Activated CD8-positive, alpha-beta memory T cell treated with anti-CD3 and anti-CD28 coated beads for 24 hours (primary cell): Measurements from ENCODE around the gene HECW1.

Experiments used
- DNase-seq: peaks from one replicate; pipeline ENCODE4 v3.0.0-alpha.2; 2020

The HECW1 gene

DNA sequence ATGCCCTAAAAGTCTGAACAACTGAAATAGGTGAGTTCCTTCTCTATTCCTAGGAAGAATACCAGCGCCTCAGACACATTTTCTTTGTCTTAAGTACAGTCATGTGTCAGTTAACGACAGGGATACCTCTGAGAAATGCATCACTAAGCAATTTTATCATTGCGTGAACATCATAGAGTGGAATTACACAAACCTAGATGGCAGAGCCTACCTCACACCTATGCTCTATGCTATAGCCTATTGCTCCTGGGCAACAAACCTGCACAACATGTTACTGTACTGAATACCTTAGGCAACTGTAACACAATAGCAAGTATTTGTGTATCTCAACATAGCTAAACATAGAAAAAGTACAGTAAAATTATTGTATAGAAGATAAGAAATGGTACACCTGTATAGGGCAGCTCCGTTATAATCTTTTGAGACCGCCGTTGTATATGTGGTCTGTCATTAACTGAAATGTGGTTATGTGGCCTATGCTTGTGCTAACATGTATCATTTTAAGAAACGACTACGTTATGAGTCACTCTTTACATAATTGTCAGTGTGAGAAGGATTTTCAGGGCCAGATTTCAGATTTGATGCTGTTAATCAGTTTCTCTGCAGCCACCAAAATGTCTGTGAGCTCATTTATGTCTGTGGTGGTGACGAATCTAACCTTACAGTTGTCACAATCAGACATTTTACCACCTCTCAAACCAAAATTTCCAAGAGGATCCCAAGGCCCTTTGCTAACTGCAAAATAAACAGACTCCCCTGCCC lies 404.3 kb downstream of the HECW1 start:
- no peak for DNase-seq

DNA sequence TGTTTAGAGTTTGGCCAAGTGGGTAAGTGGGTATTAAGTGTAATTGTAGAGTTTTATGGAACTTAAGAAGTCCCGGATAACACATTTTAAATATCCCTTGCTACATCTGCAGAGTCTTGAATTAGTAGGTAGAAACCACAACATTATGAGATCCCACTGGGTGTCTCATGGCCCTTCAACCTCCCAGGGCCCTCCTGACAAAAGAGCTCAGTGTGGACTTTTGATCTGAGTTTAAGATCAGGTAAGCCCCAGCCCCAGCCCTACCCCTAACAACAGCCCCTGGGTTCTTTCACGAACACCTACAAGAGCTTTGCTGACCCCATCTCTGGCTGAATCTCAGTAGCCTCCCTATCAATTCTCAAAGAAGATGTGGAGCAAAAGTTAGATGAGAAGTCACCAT lies 405.0 kb downstream of the HECW1 start:
- no peak for DNase-seq

DNA sequence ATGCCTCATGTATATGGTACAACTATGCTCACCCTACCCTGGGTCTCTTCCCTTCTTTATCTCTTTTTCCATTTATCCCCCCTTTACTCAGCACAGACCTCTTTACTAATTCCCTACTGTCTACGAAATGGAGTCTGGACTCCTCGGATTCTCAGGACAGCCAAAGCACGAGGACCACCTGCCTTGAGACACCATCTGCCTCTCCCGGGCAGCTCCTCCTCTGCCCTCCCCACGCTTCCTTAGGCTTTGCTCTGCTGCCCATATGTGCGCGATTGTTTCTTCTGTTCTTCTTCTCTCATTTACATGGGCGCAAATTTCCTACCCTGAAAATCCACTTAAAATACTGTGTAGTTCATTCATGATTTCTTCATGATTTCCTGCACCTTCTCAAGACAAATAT lies 407.8 kb downstream of the HECW1 start:
- no peak for DNase-seq

DNA sequence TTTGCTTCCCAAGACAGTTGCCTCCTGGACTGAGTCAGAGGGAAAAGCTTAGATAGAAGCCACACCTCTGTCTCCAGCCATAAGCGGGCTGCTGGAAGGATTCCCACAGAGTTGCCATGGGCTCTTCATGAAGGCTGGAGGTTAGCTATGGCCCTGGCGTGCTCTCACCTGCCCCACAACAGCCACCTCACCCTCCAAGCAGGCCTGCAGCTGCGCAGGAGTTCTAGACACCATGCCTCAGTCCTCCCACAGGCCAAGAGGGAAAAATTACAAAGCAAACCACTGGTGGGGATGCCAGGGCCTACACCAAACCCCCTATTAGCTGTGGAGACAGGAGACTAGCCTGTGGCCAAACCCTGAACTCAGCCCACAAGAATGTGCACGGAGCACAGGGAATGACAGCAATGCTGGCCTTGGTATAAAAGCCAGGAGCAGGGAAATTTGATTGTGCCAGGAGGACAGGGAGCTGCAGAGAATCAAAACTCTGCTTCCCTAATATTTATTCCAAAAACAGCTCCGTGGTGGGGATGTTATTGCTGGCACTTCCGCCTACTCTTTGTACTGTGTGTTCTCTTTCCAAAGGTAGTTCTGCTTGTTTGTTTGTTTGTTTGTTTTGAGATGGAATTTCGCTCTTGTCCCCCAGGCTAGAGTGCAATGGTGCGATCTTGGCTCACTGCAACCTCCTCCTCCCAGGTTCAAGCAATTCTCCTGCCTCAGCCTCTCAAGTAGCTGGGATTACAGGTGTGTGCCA lies 410.1 kb downstream of the HECW1 start:
- no peak for DNase-seq

DNA sequence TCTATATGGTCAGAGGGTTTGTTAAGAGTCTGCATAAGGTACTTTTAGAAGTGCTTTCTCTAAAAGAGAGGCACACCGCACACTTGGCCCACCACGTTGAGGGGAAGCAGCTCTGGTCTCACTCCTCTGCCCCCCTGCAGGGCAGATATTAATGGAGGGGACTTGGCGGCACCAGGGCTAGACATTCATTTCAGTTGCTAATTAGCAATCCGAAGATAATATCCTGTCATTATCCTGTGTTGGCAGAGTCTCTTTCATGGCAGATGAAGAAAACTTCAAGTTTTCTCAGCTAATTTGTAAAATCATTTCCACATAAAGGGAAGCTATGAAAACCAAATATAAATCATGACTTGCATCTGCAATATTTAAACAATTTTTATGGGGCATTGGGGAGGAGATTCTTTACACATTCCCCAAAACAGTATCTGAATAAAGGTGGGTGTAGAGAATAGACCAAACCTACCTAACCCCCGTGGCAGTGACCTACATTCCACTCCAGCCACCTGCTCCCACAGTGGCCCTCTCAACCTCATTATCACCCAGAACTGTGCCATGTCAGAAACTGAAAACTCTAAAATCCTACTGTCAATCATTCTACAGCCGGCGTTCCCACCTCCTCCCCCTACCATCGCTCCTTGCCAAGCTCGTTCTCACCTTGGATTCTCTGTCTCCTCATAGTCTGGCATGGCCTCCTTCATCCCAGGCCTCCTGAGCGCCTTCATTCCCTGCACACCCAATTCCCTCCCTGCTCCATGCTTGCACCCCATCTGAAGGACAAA lies 416.3 kb downstream of the HECW1 start:
- DNase-seq = no peak

DNA sequence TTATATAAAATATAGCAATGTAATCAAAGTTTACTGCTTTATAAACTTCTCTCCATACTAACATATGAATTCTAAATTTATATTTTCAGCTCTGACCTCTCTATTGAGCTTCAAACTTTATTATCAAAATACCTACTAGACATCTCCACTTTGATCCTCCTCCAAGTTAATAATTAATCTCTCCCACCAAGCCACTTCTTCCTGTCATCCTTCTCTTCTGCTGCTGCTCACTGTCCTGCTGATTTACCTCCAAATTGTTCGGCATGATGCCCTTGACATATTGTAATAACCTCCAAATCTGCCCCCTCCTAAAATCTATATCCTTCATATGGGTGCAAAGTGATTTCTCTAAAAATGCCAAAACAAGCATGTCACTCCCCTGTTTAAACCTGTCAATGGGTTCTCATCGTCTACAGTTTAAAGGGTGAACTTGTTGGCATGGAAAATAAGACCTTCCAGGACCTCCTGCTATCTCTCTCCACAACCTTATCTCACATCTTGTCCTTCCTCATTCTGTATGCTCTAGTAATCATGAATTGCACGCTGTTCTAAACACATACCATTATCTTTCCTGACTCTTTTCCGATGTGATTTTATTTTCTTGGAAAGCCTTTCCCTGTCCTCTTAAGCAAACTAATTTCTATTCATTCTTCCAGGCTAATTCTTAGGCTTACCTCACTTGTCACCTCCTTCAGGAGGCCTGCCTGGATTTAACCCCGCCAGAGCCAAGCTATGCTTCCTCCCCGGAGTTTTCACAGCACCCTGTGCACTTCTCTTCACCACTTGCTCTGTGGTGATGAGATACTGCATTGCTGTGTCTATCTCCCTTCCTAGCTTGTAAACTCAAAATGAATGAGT lies 418.3 kb downstream of the HECW1 start:
- no peak for DNase-seq

DNA sequence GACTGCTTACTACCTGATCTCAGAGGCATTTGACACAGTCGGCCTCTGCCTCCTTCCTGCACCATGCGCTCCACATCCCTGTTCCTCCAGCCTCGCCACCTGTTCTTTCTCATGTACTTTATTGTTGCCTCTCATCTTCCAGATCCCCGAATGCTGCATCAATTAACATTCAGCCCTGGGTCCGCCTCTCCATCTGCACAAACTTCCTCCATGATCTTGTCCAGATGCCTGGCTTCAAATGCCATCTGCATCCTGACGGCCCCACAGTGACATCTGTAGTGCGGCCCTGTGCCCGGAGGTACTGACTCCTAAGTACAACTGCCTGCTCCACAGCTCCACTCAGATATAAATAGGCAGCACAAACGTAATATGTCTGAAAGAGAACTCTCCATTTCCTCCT lies 419.3 kb downstream of the HECW1 start:
- no peak for DNase-seq

DNA sequence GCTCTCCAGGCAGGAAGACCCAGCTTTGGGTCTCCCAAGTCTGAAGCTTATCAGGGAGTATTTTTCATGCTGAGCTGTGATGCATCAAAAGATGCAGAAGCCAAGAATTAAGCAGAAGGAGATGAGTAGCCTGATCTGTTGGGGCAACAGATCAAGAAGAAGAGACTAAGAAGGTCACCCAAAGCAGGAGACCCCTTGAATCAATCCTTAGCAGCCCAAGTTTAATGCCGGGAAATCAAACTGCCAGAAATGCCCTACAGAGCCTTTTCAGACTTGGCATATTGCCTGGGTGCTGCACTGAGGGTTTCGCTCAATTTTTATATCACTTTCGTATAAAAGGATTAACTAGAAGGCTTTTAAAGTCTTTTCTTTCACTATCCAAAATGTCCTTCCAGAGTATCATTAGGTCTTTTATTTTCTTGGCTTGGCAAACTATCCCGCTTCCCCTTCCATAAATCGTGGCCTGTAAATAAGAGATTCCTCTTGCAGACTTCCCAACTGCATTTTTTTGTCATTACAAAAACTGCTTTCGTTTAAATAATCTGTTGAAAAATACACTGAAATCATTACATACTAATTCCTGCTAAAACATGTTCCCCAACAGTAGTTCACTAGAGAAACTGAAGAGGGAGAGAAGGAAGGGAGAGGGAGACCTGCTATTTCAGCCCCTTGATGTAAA lies 421.5 kb downstream of the HECW1 start:
- no peak for DNase-seq

DNA sequence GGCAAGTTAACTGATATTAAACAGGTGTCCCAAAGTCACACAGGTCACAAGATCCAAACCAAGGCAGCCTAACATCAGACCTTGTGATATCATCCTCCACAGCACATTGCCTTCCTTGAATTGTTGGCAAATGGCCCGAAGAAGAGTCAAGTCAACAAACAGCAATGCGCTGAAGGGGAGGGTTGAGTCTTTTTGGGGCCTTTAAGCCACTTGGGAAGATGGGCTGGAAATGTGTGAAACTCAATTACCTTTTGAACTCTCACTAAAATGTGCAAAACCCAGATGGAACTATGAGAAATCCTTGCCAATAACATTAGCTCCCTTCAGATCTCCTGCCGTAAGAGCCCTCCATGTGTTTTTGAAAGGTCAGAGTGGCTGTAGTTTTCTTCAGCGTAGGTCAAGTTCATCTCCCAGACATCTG lies 422.6 kb downstream of the HECW1 start:
- DNase-seq = no peak

DNA sequence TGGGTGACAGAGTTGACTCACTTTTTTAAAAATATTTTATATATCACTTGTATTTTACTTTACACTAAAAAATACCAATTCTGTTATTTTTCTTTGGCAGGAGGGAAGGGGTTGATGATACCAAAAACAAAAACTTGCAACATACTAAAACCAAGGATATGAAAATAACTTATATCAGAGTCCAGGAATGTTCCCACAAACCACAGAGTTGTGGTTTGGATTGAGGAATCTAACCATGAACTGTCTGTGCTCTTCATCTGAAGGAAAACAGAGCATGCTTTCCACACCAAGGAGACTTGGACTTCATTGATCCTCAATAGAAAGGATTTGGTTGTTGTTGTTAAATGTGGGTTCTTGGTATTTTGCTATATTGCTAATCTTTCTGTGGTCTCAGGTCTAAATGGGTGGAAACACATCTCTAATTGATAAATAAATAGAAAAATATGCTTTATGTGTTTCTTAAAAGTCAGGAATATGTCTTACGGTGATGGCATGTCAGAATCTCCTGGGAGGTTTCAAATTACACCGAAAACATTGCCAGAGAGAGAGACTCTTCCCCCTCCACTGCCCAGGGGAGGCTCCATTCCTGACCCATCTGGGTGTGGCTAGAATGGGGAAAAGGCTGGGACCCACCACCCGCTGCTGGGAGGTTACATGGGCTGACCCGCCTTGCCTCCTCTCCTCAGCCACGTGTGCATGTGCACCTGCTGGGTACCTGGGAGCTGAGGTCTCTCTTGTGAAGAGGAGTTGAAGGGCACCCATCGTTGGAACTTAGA lies 423.6 kb downstream of the HECW1 start:
- DNase-seq = no peak

DNA sequence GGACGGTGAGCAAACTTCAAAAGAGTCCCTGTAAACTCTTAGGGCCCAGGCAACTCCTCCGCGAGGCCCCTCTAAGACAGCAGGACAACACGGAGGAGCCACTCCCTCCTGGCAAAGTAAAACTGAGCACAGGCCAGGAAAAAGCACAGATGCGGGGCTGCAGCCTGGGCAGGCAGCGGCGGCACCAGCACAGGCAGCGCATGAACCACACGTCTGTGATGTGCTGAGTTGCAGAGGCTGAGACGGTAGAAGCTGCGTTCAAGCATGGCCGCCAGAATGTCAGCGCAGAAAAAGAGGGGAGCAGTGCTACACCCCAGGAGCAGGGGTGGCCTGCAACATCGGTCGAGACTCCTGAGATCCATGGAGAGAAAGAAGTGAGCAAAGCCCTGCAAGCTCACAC lies 424.3 kb downstream of the HECW1 start:
- DNase-seq = no peak

DNA sequence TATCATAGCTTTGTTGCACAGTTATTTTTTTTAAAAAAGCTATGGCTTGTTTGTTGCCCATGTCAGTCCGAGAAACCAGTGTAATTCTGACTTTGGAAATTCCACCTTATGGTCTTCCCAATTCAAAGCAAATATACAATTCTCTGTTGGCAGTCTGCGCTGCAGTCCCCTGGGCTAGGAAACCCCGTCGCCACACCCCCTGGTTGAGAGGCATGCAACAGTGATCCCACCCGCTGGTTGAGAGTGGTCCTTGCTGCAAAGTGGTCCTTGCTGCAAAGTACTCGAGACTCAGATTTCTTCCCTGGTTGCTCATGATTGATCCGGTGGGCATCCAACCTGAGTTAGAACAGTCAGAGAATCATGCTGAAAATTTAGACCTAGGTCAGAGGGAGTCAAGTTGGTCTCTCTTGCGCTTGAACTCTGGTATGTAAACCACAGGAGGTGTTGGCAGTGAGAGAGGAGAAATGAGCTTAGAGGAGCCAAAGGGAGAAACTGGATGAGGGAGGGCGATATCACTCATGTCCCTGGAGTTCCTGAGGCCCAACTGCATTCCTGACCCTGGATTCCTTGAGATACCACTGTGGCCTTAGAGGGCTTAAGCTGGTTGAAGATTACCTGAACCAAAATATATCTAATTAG lies 425.4 kb downstream of the HECW1 start:
- no peak for DNase-seq

DNA sequence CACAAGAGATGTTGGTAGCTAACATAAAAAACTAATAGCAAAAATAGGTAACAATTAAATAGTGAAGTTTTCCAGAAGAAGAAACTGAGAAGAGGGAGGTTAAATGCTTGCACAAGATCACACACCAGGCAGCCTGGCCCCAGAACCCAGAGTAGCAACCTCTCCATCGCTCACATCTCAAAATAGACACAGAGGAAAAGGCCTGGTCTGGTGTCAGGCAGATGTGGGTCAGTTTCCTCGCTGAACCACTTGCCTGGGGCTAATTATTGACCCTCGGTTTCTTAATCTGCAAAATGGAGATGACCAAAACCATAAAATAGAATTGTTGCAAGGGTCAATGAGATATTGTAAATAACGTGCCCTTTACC lies 425.9 kb downstream of the HECW1 start:
- no peak for DNase-seq

DNA sequence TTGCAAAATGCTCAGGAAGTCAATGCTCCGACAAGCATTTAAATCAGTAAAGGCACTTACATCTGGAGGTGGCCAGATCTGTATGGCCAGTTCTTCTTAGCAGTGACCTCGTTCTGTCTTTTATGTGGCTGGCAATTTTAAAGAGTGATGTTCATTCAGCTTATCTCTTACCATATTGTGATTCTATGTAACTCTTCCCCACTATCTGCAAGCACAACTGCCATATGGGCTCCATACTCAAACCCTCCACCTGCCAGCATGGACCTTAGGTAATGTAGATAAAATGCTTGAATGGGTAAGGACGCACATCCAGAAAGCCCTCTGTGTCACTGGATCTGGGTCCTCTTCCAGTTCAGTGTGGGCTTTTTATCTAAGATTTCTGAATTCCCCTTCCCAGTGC lies 428.0 kb downstream of the HECW1 start:
- no peak for DNase-seq

DNA sequence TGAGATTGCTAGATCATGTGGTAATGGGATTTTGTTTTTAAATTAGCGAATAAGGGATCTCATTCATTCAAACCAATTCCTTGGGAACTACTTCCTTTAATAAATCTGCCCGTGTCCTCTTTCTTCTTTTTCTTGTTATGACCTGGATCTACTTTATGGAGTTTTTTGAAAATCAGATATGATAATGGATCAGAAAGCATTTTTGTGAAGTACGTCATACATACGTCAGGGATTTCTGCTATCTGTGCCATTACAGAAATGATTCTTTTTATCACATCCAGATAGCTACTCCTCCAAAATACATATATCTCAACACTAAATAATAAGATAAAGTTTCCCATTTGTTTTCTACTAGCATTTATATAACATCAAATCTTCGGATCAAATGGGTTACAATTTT lies 430.3 kb downstream of the HECW1 start:
- DNase-seq = no peak

DNA sequence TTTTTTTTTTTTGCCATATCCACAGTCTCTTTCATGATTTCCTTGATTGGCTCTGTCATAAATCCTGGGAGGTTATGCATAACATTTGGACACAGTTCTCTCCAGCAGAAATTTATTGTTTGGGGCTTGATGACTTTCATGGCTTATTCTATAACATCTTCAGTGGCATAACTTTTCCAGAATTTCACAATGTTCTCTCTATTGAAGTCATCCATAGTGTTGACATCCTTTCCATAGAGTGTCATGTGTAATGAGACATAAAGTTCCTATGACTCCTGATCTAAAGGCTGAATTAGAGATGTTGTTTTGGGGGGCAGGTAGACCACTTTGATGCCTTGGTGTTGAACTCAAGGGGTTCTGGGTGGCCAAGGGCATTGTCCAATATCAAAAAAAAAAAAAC lies 433.8 kb downstream of the HECW1 start:
- DNase-seq = no peak

DNA sequence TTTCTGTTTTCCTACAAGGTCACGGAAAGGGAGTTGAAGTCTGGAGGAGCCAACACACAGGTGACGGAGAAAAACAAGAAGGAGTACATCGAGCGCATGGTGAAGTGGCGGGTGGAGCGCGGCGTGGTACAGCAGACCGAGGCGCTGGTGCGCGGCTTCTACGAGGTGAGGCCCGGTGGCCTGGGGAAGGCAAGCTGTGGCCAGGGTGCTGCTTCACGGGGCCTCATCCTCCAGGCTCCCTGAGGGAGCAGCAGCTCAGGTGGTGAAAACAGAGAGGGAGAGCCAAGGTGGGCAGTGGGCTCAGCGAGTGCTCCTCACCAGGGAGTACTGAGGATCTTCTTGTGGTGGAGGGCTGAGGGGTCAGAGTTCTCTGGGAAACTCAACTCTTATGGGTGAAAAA lies 438.0 kb downstream of the HECW1 start:
- DNase-seq = no peak

DNA sequence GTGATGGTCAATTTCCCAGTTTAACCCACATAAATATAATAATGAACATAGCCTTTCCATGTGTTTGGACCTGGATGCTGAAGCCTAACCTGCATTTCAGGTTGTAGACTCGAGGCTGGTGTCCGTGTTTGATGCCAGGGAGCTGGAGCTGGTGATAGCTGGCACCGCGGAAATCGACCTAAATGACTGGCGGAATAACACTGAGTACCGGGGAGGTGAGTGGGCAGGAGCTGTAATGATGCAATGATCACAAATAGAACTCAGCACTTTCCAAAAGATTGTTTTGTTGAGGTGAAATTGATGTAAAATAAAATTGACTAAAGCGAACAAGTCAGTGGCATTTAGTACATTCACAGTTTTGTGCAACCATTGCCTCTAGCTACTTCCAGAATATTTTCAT lies 439.7 kb downstream of the HECW1 start:
- DNase-seq = no peak

DNA sequence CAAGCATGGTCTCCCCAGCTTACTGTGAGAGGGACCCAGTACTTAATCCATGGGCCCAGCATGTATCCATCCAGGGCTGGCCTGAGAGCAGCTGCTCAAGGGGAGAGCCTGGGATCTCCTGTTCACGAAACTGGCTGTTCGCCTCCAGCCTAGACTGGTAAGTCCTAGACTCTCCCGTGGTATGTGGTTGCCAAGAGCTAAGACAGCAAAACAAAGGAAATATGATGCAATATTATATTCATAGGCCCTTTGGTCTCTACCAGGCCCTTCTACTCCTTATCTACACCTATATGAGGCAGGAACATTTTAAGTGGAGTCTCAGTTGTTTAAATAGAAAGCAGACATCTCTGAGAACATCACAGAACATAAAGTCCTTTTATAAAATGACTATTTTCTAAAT lies 441.6 kb downstream of the HECW1 start:
- DNase-seq = no peak

DNA sequence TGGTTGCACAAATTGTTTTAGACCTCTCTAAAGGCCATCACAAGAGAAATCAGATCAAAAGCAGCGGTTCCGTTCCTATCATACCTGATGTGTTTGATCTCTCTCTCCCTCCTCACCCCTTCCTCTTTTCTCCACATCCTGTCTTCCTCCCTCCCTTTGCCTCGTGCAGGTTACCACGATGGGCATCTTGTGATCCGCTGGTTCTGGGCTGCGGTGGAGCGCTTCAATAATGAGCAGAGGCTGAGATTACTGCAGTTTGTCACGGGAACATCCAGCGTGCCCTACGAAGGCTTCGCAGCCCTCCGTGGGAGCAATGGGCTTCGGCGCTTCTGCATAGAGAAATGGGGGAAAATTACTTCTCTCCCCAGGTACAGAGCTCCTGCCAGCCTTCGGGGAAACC lies 442.0 kb downstream of the HECW1 start:
- no peak for DNase-seq
